ENCODE data around the gene KANTR.
"Not testable (repeated sequence)": the region's sequence is repeated elsewhere in the genome, so short reads cannot be mapped to it uniquely, and the experiment has no call there.

GRCh38 chrX:53164566-53164965 lies 70.6 kb downstream of the KANTR start:
- not testable (repeated sequence) for TF ChIP-seq POLR2A (IDR thresholded peaks at IDR 0.05; ENCODE audit: low read depth, low read length); CTCF (IDR thresholded peaks at IDR 0.05; ENCODE audit: extremely low read depth in 1 of 2, insufficient read depth in 1 of 2, low read depth in 1 of 2, low read length in 2 of 2); POLR2AphosphoS5 (IDR thresholded peaks at IDR 0.05; ENCODE audit: insufficient read depth, low read depth, low read length); JUN (IDR thresholded peaks at IDR 0.05; ENCODE audit: borderline replicate concordance, insufficient read depth, insufficient read length, low read depth); FOS (IDR thresholded peaks at IDR 0.05; ENCODE audit: borderline replicate concordance, insufficient read depth, low read length)
- TF ChIP-seq, protein P1, sequence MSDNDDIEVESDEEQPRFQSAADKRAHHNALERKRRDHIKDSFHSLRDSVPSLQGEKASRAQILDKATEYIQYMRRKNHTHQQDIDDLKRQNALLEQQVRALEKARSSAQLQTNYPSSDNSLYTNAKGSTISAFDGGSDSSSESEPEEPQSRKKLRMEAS (IDR thresholded peaks at IDR 0.05; ENCODE audit: insufficient read depth, insufficient read length): not testable (repeated sequence)
